GF-D8 (cell line): ENCODE results near the gene GREM2.

Source experiments
- DNase-seq: peaks from one replicate; lab custom pipeline; 2025; lab: John Stamatoyannopoulos, UW

The GREM2 gene

GRCh38 chr1:240609527-240610060 lies 2.4 kb downstream of the GREM2 start:
- no peak for DNase-seq

- DNase-seq = no peak
Observed at GRCh38 chr1:240608707-240609106, 3.2 kb downstream of the GREM2 start.

GRCh38 chr1:240607006-240607405 lies 4.9 kb downstream of the GREM2 start:
- DNase-seq = no peak

- no peak for DNase-seq
Observed at GRCh38 chr1:240602189-240602588, 9.8 kb downstream of the GREM2 start.

GRCh38 chr1:240599830-240600229 lies 12.1 kb downstream of the GREM2 start:
- no peak for DNase-seq

- no peak for DNase-seq
Observed at GRCh38 chr1:240599299-240599698, 12.7 kb downstream of the GREM2 start.

GRCh38 chr1:240598216-240599001 lies 13.5 kb downstream of the GREM2 start:
- no peak for DNase-seq

- DNase-seq = no peak
Observed at GRCh38 chr1:240597153-240597745, 14.7 kb downstream of the GREM2 start.

GRCh38 chr1:240595476-240595875 lies 16.5 kb downstream of the GREM2 start:
- DNase-seq = no peak

- DNase-seq = no peak
Observed at GRCh38 chr1:240591564-240591963, 20.4 kb downstream of the GREM2 start.

- DNase-seq = no peak
Observed at GRCh38 chr1:240591078-240591477, 20.9 kb downstream of the GREM2 start.

GRCh38 chr1:240589585-240590110 lies 22.3 kb downstream of the GREM2 start:
- no peak for DNase-seq

- DNase-seq = no peak
Observed at GRCh38 chr1:240586006-240586405, 25.9 kb downstream of the GREM2 start.

GRCh38 chr1:240582953-240583352 lies 29.0 kb downstream of the GREM2 start:
- no peak for DNase-seq

GRCh38 chr1:240579511-240579910 lies 32.4 kb downstream of the GREM2 start:
- no peak for DNase-seq

- DNase-seq = no peak
Observed at GRCh38 chr1:240577095-240577494, 34.9 kb downstream of the GREM2 start.

- DNase-seq = peak; percentile 87
Observed at GRCh38 chr1:240575981-240576662, 35.8 kb downstream of the GREM2 start.

- DNase-seq = no peak
Observed at GRCh38 chr1:240572328-240572727, 39.6 kb downstream of the GREM2 start.

- no peak for DNase-seq
Observed at GRCh38 chr1:240571782-240572181, 40.2 kb downstream of the GREM2 start.

- no peak for DNase-seq
Observed at GRCh38 chr1:240567066-240567465, 44.9 kb downstream of the GREM2 start.

GRCh38 chr1:240562779-240563178 lies 49.2 kb downstream of the GREM2 start:
- DNase-seq = no peak

GRCh38 chr1:240562111-240562590 lies 49.8 kb downstream of the GREM2 start:
- no peak for DNase-seq
